OCI-LY1 (cell line): ENCODE data around the gene UBL3.

ENCODE experiments used
- H2AFZ ChIP-seq: fragments of 200-600 bp; sonication (generic), shearing (Covaris generic); 2 replicates; pipeline ENCODE4 v1.6.0; 2014; ENCODE audit warnings: antibody characterized with exemption, mild to moderate bottlenecking, low read length
- H3F3A ChIP-seq: fragments of 200-600 bp; sonication (generic), shearing (Covaris generic); 2 replicates; pipeline ENCODE4 v1.6.0; 2014; ENCODE audit warnings: mild to moderate bottlenecking, antibody characterized with exemption, low read length, moderate library complexity; ENCODE audit not compliant: insufficient read depth
- H3K27ac ChIP-seq: fragments of 200-600 bp; sonication (generic); 2 replicates; pipeline ENCODE4 v1.5.1; 2014; ENCODE audit warnings: low read length, mixed run types, mild to moderate bottlenecking, low read depth; ENCODE audit not compliant: poor library complexity, severe bottlenecking
- H3K27me3 ChIP-seq: fragments of 200-600 bp; sonication (generic); 2 replicates; pipeline ENCODE4 v1.6.0; 2014; ENCODE audit warnings: antibody characterized with exemption, mild to moderate bottlenecking, low read length, moderate library complexity; ENCODE audit not compliant: insufficient read depth
- H3K36me3 ChIP-seq: fragments of 200-600 bp; sonication (generic); 2 replicates; pipeline ENCODE4 v1.6.1; 2014; ENCODE audit warnings: mild to moderate bottlenecking, antibody characterized with exemption, low read length, moderate library complexity, mixed read lengths; ENCODE audit not compliant: insufficient read depth
- H3K4me1 ChIP-seq: fragments of 200-600 bp; sonication (generic); 2 replicates; pipeline ENCODE4 v1.5.1; 2014; ENCODE audit warnings: mild to moderate bottlenecking, low read length, moderate library complexity; ENCODE audit not compliant: insufficient read depth, severe bottlenecking
- H3K4me2 ChIP-seq: fragments of 200-600 bp; sonication (generic), shearing (Covaris generic); 2 replicates; pipeline ENCODE4 v1.6.1; 2014; ENCODE audit warnings: low read length
- H3K4me3 ChIP-seq: fragments of 200-600 bp; sonication (generic); 2 replicates; pipeline ENCODE4 v1.5.1; 2014; ENCODE audit warnings: low read length, low read depth, mild to moderate bottlenecking, mixed read lengths; ENCODE audit not compliant: poor library complexity, severe bottlenecking
- H3K79me2 ChIP-seq: fragments of 200-600 bp; shearing (Covaris generic); 2 replicates; pipeline ENCODE4 v1.6.1; 2016; ENCODE audit warnings: mixed run types, low read length, mixed read lengths; ENCODE audit not compliant: insufficient read depth
- H3K9ac ChIP-seq: fragments of 200-600 bp; sonication (generic), shearing (Covaris generic); 2 replicates; pipeline ENCODE4 v1.6.1; 2014; ENCODE audit warnings: mild to moderate bottlenecking, low read length, mixed read lengths
- H3K9me2 ChIP-seq: fragments of 200-600 bp; sonication (generic), shearing (Covaris generic); 2 replicates; pipeline ENCODE4 v1.6.1; 2014; ENCODE audit warnings: low read depth, mild to moderate bottlenecking, low read length, mixed read lengths
- H3K9me3 ChIP-seq: fragments of 200-600 bp; shearing (Covaris generic); 2 replicates; pipeline ENCODE4 v1.6.1; 2014; ENCODE audit warnings: low read length, mixed read lengths
- H4K20me1 ChIP-seq: fragments of 200-600 bp; sonication (generic), shearing (Covaris generic); 2 replicates; pipeline ENCODE4 v1.6.0; 2016; ENCODE audit warnings: mild to moderate bottlenecking, low read length; ENCODE audit not compliant: insufficient read depth
- EZH2 ChIP-seq: fragments of 200-600 bp; sonication (generic), shearing (Covaris generic); IDR thresholded peaks from 2 replicates; pipeline ENCODE4 v1.8.0; 2017; ENCODE audit warnings: borderline replicate concordance, mixed run types, mild to moderate bottlenecking, antibody characterized with exemption, low read length, moderate library complexity, mixed read lengths
- TF ChIP-seq, protein P1 (sequence below): fragments of 200-600 bp; sonication (generic), shearing (Covaris generic); IDR thresholded peaks from 2 replicates; pipeline ENCODE4 v1.5.1; 2017; ENCODE audit warnings: mild to moderate bottlenecking, antibody characterized with exemption, low read length, moderate library complexity, mixed read lengths

Gene UBL3

GRCh38 chr13:29832761-29833298 lies 17.6 kb downstream of the UBL3 start:
- Histone ChIP-seq H4K20me1 (no peaks in the 10 kb centered on the region), H3K27ac (no peak overlapping the region), H3K36me3 (no peaks in the 10 kb centered on the region), H2AFZ (no peak overlapping the region), H3K9me2 (no peaks in the 10 kb centered on the region), H3K79me2 (no peaks in the 10 kb centered on the region), H3K4me1 (no peaks in the 10 kb centered on the region), H3K9ac (no peak overlapping the region), H3K27me3 (no peaks in the 10 kb centered on the region), H3K4me2 (no peak overlapping the region), H3K4me3 (no peak overlapping the region), H3K9me3 (no peaks in the 10 kb centered on the region), H3F3A (no peaks in the 10 kb centered on the region)
- TF ChIP-seq EZH2, result no peak
- TF ChIP-seq, protein P1, sequence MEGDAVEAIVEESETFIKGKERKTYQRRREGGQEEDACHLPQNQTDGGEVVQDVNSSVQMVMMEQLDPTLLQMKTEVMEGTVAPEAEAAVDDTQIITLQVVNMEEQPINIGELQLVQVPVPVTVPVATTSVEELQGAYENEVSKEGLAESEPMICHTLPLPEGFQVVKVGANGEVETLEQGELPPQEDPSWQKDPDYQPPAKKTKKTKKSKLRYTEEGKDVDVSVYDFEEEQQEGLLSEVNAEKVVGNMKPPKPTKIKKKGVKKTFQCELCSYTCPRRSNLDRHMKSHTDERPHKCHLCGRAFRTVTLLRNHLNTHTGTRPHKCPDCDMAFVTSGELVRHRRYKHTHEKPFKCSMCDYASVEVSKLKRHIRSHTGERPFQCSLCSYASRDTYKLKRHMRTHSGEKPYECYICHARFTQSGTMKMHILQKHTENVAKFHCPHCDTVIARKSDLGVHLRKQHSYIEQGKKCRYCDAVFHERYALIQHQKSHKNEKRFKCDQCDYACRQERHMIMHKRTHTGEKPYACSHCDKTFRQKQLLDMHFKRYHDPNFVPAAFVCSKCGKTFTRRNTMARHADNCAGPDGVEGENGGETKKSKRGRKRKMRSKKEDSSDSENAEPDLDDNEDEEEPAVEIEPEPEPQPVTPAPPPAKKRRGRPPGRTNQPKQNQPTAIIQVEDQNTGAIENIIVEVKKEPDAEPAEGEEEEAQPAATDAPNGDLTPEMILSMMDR, result no peak

DNA sequence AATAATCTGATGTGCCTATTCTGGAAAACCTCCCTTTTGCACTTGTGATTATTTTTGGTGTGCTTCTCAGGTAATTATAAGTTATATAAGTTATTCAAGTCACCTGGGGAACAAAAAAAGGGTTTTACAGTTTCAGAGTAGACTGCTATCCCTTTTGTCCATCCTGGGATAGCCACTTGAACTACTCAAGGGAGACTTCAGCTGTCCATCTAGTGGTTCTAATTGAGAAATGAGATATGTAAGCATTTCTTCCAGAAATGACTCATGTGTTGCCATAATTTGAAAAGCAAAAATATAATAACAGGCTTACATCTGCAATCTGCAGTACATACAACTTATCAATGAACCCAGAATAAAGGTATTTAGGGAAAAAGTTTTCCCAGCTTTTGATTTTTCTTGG lies 20.4 kb downstream of the UBL3 start:
- Histone ChIP-seq H3K36me3 (no peaks in the 10 kb centered on the region), H3K4me1 (no peaks in the 10 kb centered on the region), H3K9ac (no peak overlapping the region), H3K4me2 (no peak overlapping the region), H4K20me1 (no peaks in the 10 kb centered on the region), H3K9me3 (no peaks in the 10 kb centered on the region), H3K27ac (no peak overlapping the region), H3F3A (no peaks in the 10 kb centered on the region), H3K79me2 (no peaks in the 10 kb centered on the region), H3K9me2 (no peaks in the 10 kb centered on the region), H3K27me3 (no peaks in the 10 kb centered on the region), H2AFZ (no peak overlapping the region), H3K4me3 (no peak overlapping the region)
- TF ChIP-seq EZH2, result no peak
- TF ChIP-seq, protein P1, result no peak

DNA sequence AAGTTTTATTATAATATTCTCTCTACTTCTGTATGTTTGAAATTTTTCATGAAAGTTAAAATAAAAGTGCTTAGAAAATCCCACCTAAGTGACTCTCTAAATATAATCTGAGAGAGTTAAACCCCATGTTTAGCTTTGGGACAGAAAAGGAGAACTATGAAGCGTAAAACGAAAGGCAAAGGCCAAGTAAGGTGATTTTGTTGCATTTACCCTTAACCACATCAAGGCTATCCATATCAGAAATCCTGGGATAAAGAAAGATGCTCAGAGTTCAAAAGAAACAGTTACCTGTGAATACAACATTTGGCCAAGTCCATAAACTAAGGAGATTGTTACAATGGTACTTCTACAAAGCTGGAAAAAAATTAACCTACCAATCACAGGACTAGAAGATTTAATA lies 31.3 kb downstream of the UBL3 start:
- Histone ChIP-seq H3F3A (no peaks in the 10 kb centered on the region), H3K79me2 (no peaks in the 10 kb centered on the region), H3K9me2 (no peaks in the 10 kb centered on the region), H3K4me3 (no peak overlapping the region), H3K4me1 (no peaks in the 10 kb centered on the region), H3K4me2 (no peak overlapping the region), H3K36me3 (no peaks in the 10 kb centered on the region), H3K9ac (no peak overlapping the region), H3K27me3 (no peaks in the 10 kb centered on the region), H3K9me3 (no peaks in the 10 kb centered on the region), H2AFZ (no peak overlapping the region), H4K20me1 (no peaks in the 10 kb centered on the region), H3K27ac (no peak overlapping the region)
- TF ChIP-seq, protein P1, result no peak
- no peak for TF ChIP-seq EZH2
